HEK293 (cell line): ENCODE data around the gene PPP1R1B.

ENCODE experiments used
- EGR2 ChIP-seq: fragments of 450-650 bp; formaldehyde crosslinking; IDR thresholded peaks from 2 replicates; pipeline ENCODE4 v1.5.1; 2016; ENCODE audit warnings: low read depth, missing biosample characterization, missing genetic modification characterization
- HOXC10 ChIP-seq: sonication (generic); formaldehyde crosslinking; IDR thresholded peaks from 2 replicates; pipeline ENCODE4 v1.8.1; 2023; ENCODE audit warnings: mild to moderate bottlenecking, missing genetic modification reagents
- KLF9 ChIP-seq: fragments of 450-650 bp; formaldehyde crosslinking; IDR thresholded peaks from 2 replicates; pipeline ENCODE4 v1.5.1; 2016; ENCODE audit warnings: missing biosample characterization, missing genetic modification characterization, low read depth
- RBAK ChIP-seq: fragments of 450-650 bp; formaldehyde crosslinking; IDR thresholded peaks from 2 replicates; pipeline ENCODE4 v1.5.1; 2016; ENCODE audit warnings: missing biosample characterization, missing genetic modification characterization
- TCF7L2 ChIP-seq: IDR thresholded peaks from 2 replicates; pipeline ENCODE4 v1.6.1; 2011; ENCODE audit warnings: low read depth, mild to moderate bottlenecking, inconsistent platforms, low read length, moderate library complexity, borderline replicate concordance
- WT1 ChIP-seq: fragments of 450-650 bp; formaldehyde crosslinking; IDR thresholded peaks from 2 replicates; pipeline ENCODE4 v1.5.1; 2016; ENCODE audit warnings: missing biosample characterization, missing genetic modification characterization
- YY2 ChIP-seq: fragments of 450-650 bp; formaldehyde crosslinking; IDR thresholded peaks from 2 replicates; pipeline ENCODE4 v1.5.1; 2016; ENCODE audit warnings: missing biosample characterization, missing genetic modification characterization
- ZBTB21 ChIP-seq: fragments of 450-650 bp; formaldehyde crosslinking; IDR thresholded peaks from 2 replicates; pipeline ENCODE4 v1.5.1; 2017; ENCODE audit warnings: missing biosample characterization, missing genetic modification characterization
- ZBTB7A ChIP-seq: fragments of 450-650 bp; formaldehyde crosslinking; IDR thresholded peaks from 2 replicates; pipeline ENCODE4 v1.5.1; 2016; ENCODE audit warnings: low read depth, missing biosample characterization, missing genetic modification characterization
- ZNF112 ChIP-seq: fragments of 450-650 bp; formaldehyde crosslinking; IDR thresholded peaks from 2 replicates; pipeline ENCODE4 v1.5.0; 2017; ENCODE audit warnings: missing biosample characterization, missing genetic modification characterization
- ZNF132 ChIP-seq: fragments of 450-650 bp; formaldehyde crosslinking; IDR thresholded peaks from 2 replicates; pipeline ENCODE4 v1.5.1; 2017; ENCODE audit warnings: missing biosample characterization, missing genetic modification characterization, borderline replicate concordance
- ZNF140 ChIP-seq: fragments of 450-650 bp; formaldehyde crosslinking; IDR thresholded peaks from 2 replicates; pipeline ENCODE4 v1.5.1; 2016; ENCODE audit warnings: missing biosample characterization, missing genetic modification characterization
- ZNF16 ChIP-seq: fragments of 450-650 bp; formaldehyde crosslinking; IDR thresholded peaks from 2 replicates; pipeline ENCODE4 v1.5.1; 2016; ENCODE audit warnings: low read depth, missing biosample characterization, missing genetic modification characterization
- ZNF174 ChIP-seq: fragments of 450-650 bp; formaldehyde crosslinking; IDR thresholded peaks from 2 replicates; pipeline ENCODE4 v1.5.0; 2017; ENCODE audit warnings: missing biosample characterization, mild to moderate bottlenecking, missing genetic modification characterization
- ZNF211 ChIP-seq: fragments of 450-650 bp; formaldehyde crosslinking; IDR thresholded peaks from 2 replicates; pipeline ENCODE4 v1.5.1; 2016; ENCODE audit warnings: low read depth, missing biosample characterization, missing genetic modification characterization
- ZNF221 ChIP-seq: fragments of 450-650 bp; formaldehyde crosslinking; IDR thresholded peaks from 2 replicates; pipeline ENCODE4 v1.5.1; 2017; ENCODE audit warnings: missing biosample characterization, missing genetic modification characterization, borderline replicate concordance
- ZNF239 ChIP-seq: fragments of 450-650 bp; formaldehyde crosslinking; IDR thresholded peaks from 2 replicates; pipeline ENCODE4 v1.5.1; 2016; ENCODE audit warnings: missing biosample characterization, missing genetic modification characterization
- ZNF292 ChIP-seq: fragments of 450-650 bp; formaldehyde crosslinking; IDR thresholded peaks from 2 replicates; pipeline ENCODE4 v1.5.1; 2016; ENCODE audit warnings: low read depth, missing biosample characterization, missing genetic modification characterization, borderline replicate concordance
- ZNF341 ChIP-seq: fragments of 450-650 bp; formaldehyde crosslinking; IDR thresholded peaks from 2 replicates; pipeline ENCODE4; 2016; ENCODE audit warnings: low read depth, missing biosample characterization, missing genetic modification characterization
- ZNF610 ChIP-seq: fragments of 450-650 bp; formaldehyde crosslinking; IDR thresholded peaks from 2 replicates; pipeline ENCODE4 v1.5.1; 2016; ENCODE audit warnings: missing biosample characterization, missing genetic modification characterization, borderline replicate concordance
- ZNF76 ChIP-seq: fragments of 450-650 bp; formaldehyde crosslinking; IDR thresholded peaks from 2 replicates; pipeline ENCODE4; 2016; ENCODE audit warnings: low read depth, missing biosample characterization, missing genetic modification characterization, borderline replicate concordance
- TF ChIP-seq, protein P1 (sequence below): fragments of 450-650 bp; formaldehyde crosslinking; IDR thresholded peaks from 2 replicates; pipeline ENCODE4 v1.5.1; 2016; ENCODE audit warnings: missing biosample characterization, missing genetic modification characterization
- TF ChIP-seq, protein P2 (sequence below): fragments of 450-650 bp; formaldehyde crosslinking; IDR thresholded peaks from 2 replicates; pipeline ENCODE4 v1.5.1; 2016; ENCODE audit warnings: missing biosample characterization, missing genetic modification characterization
- TF ChIP-seq, protein P3 (sequence below): fragments of 450-650 bp; formaldehyde crosslinking; IDR thresholded peaks from 2 replicates; pipeline ENCODE4 v1.5.1; 2017; ENCODE audit warnings: missing biosample characterization, missing genetic modification characterization
- TF ChIP-seq, protein P4 (sequence below): fragments of 450-650 bp; formaldehyde crosslinking; IDR thresholded peaks from 2 replicates; pipeline ENCODE4 v1.5.1; 2016; ENCODE audit warnings: missing biosample characterization, missing genetic modification characterization
- TF ChIP-seq, protein P5 (sequence below): fragments of 450-650 bp; formaldehyde crosslinking; conservative IDR thresholded peaks from 2 replicates; pipeline ENCODE4 v1.5.1; 2016; ENCODE audit warnings: low read depth, missing biosample characterization, missing genetic modification characterization
- TF ChIP-seq, protein P6 (sequence below): fragments of 450-650 bp; formaldehyde crosslinking; IDR thresholded peaks from 2 replicates; pipeline ENCODE4 v1.5.1; 2016; ENCODE audit warnings: missing biosample characterization, missing genetic modification characterization

The PPP1R1B gene

DNA sequence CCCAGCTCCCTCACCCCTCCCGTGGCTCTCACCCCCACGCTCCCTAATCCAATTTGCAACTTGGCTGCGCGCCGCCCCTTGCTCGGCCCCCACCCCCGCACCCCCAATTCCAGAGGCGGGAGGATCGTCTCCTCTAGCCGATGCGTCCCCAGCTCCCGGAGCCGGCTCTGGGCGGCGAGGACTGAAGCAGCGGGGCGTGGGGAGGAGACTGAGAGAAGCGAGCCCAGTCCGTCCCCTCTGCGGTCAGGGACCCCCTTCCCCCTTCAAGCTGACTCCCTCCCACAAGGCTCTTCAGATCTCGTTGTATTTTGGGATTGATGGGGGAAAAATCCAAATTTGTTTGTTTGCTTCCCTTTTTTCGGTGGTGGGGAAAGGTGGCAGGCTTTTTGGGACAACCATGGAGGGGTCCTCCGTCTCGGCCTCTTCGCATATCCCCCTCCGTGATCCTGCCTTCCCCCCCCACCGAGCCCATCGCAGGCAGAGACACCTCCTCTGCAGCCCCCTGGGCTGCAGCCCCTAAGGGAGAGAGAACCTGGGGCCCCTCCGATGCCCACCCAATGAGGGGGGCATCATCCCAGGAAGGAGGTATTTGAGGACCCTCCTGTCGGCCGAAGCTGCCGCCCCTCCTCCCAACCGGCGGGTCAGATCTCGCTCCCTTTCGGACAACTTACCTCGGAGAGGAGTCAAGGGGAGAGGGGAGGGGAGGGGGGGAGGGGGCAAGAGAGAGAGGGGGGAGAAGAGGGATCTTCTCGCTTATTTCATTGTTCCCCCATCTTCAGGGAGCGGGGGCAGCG is 19.5 kb upstream of the PPP1R1B start (continued):
- no peak for TF ChIP-seq TCF7L2
- no peak for TF ChIP-seq RBAK (tag by site-specific recombination)
- TF ChIP-seq, protein P1, sequence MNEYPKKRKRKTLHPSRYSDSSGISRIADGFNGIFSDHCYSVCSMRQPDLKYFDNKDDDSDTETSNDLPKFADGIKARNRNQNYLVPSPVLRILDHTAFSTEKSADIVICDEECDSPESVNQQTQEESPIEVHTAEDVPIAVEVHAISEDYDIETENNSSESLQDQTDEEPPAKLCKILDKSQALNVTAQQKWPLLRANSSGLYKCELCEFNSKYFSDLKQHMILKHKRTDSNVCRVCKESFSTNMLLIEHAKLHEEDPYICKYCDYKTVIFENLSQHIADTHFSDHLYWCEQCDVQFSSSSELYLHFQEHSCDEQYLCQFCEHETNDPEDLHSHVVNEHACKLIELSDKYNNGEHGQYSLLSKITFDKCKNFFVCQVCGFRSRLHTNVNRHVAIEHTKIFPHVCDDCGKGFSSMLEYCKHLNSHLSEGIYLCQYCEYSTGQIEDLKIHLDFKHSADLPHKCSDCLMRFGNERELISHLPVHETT (tag by site-specific recombination) = no peak
- TF ChIP-seq, protein P2, sequence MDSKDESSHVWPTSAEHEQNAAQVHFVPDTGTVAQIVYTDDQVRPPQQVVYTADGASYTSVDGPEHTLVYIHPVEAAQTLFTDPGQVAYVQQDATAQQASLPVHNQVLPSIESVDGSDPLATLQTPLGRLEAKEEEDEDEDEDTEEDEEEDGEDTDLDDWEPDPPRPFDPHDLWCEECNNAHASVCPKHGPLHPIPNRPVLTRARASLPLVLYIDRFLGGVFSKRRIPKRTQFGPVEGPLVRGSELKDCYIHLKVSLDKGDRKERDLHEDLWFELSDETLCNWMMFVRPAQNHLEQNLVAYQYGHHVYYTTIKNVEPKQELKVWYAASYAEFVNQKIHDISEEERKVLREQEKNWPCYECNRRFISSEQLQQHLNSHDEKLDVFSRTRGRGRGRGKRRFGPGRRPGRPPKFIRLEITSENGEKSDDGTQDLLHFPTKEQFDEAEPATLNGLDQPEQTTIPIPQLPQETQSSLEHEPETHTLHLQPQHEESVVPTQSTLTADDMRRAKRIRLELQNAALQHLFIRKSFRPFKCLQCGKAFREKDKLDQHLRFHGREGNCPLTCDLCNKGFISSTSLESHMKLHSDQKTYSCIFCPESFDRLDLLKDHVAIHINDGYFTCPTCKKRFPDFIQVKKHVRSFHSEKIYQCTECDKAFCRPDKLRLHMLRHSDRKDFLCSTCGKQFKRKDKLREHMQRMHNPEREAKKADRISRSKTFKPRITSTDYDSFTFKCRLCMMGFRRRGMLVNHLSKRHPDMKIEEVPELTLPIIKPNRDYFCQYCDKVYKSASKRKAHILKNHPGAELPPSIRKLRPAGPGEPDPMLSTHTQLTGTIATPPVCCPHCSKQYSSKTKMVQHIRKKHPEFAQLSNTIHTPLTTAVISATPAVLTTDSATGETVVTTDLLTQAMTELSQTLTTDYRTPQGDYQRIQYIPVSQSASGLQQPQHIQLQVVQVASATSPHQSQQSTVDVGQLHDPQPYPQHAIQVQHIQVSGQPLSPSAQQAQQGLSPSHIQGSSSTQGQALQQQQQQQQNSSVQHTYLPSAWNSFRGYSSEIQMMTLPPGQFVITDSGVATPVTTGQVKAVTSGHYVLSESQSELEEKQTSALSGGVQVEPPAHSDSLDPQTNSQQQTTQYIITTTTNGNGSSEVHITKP (tag by site-specific recombination) = no peak
- no peak for TF ChIP-seq ZNF112 (tag by site-specific recombination)
- no peak for TF ChIP-seq ZNF174
- no peak for TF ChIP-seq ZBTB7A (tag by site-specific recombination)
- no peak for TF ChIP-seq YY2 (tag by site-specific recombination)
- TF ChIP-seq ZNF132 (tag by site-specific recombination) = no peak
- TF ChIP-seq ZNF239 (tag by site-specific recombination) = no peak
- peak; percentile 57; the same call in 1 of the 2 replicates for TF ChIP-seq ZNF76 (tag by site-specific recombination)
- no peak for TF ChIP-seq ZNF211 (tag by site-specific recombination)
- TF ChIP-seq KLF9 = no peak
- no peak for TF ChIP-seq ZBTB21 (tag by site-specific recombination)
- TF ChIP-seq ZNF221 (tag by site-specific recombination) = no peak
- TF ChIP-seq, protein P3, sequence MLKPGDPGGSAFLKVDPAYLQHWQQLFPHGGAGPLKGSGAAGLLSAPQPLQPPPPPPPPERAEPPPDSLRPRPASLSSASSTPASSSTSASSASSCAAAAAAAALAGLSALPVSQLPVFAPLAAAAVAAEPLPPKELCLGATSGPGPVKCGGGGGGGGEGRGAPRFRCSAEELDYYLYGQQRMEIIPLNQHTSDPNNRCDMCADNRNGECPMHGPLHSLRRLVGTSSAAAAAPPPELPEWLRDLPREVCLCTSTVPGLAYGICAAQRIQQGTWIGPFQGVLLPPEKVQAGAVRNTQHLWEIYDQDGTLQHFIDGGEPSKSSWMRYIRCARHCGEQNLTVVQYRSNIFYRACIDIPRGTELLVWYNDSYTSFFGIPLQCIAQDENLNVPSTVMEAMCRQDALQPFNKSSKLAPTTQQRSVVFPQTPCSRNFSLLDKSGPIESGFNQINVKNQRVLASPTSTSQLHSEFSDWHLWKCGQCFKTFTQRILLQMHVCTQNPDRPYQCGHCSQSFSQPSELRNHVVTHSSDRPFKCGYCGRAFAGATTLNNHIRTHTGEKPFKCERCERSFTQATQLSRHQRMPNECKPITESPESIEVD (tag by site-specific recombination) = no peak
- no peak for TF ChIP-seq ZNF16
- TF ChIP-seq HOXC10 = no peak
- no peak for TF ChIP-seq WT1
- no peak for TF ChIP-seq ZNF140
- TF ChIP-seq, protein P4, sequence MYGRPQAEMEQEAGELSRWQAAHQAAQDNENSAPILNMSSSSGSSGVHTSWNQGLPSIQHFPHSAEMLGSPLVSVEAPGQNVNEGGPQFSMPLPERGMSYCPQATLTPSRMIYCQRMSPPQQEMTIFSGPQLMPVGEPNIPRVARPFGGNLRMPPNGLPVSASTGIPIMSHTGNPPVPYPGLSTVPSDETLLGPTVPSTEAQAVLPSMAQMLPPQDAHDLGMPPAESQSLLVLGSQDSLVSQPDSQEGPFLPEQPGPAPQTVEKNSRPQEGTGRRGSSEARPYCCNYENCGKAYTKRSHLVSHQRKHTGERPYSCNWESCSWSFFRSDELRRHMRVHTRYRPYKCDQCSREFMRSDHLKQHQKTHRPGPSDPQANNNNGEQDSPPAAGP (tag by site-specific recombination) = no peak
- TF ChIP-seq, protein P5, sequence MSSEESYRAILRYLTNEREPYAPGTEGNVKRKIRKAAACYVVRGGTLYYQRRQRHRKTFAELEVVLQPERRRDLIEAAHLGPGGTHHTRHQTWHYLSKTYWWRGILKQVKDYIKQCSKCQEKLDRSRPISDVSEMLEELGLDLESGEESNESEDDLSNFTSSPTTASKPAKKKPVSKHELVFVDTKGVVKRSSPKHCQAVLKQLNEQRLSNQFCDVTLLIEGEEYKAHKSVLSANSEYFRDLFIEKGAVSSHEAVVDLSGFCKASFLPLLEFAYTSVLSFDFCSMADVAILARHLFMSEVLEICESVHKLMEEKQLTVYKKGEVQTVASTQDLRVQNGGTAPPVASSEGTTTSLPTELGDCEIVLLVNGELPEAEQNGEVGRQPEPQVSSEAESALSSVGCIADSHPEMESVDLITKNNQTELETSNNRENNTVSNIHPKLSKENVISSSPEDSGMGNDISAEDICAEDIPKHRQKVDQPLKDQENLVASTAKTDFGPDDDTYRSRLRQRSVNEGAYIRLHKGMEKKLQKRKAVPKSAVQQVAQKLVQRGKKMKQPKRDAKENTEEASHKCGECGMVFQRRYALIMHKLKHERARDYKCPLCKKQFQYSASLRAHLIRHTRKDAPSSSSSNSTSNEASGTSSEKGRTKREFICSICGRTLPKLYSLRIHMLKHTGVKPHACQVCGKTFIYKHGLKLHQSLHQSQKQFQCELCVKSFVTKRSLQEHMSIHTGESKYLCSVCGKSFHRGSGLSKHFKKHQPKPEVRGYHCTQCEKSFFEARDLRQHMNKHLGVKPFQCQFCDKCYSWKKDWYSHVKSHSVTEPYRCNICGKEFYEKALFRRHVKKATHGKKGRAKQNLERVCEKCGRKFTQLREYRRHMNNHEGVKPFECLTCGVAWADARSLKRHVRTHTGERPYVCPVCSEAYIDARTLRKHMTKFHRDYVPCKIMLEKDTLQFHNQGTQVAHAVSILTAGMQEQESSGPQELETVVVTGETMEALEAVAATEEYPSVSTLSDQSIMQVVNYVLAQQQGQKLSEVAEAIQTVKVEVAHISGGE (tag by site-specific recombination) = no peak
- TF ChIP-seq ZNF341 (tag by site-specific recombination) = 0 out of 2 replicates have a peak, but pooled peaks have one; percentile 24
- TF ChIP-seq ZNF610 (tag by site-specific recombination) = no peak
- TF ChIP-seq EGR2 (tag by site-specific recombination) = peak; percentile 39
- TF ChIP-seq ZNF292 (tag by site-specific recombination) = no peak
- TF ChIP-seq, protein P6, sequence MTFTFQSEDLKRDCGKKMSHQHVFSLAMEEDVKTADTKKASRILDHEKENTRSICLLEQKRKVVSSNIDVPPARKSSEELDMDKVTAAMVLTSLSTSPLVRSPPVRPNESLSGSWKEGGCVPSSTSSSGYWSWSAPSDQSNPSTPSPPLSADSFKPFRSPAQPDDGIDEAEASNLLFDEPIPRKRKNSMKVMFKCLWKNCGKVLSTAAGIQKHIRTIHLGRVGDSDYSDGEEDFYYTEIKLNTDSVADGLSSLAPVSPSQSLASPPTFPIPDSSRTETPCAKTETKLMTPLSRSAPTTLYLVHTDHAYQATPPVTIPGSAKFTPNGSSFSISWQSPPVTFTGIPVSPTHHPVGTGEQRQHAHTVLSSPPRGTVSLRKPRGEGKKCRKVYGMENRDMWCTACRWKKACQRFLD (tag by site-specific recombination) = no peak
